H1 (cell line): Measurements from ENCODE around the gene FAM209B. TPM values are rescaled to one million over a fixed set of nuclear protein-coding genes. Genes with fewer than 3 reads are reported as not detected.

Experiments
- ASH2L ChIP-seq: fragments of 200-600, 300-600 bp; sonication (generic); IDR thresholded peaks from one replicate; pipeline ENCODE4 v1.7.1; 2017; ENCODE audit warnings: low read length
- CBX5 ChIP-seq: fragments of 300-800, 300-1000 bp; sonication (generic); IDR thresholded peaks from 2 replicates; pipeline ENCODE4 v1.7.1; 2016; ENCODE audit warnings: antibody characterized with exemption, low read length, low read depth
- CHD1 ChIP-seq: IDR thresholded peaks from 2 replicates; pipeline ENCODE4 v1.6.1; 2012; ENCODE audit warnings: low read depth, low read length, improper control_type of control experiment
- CHD7 ChIP-seq: fragments of 300-600 bp; sonication (generic); IDR thresholded peaks from 2 replicates; pipeline ENCODE4 v1.7.1; 2012; ENCODE audit warnings: low read length, moderate library complexity, mild to moderate bottlenecking, inconsistent platforms; ENCODE audit not compliant: insufficient replicate concordance
- GTF2F1 ChIP-seq: IDR thresholded peaks from 2 replicates; pipeline ENCODE4 v1.6.1; 2012; ENCODE audit warnings: low read depth, low read length, improper control_type of control experiment, borderline replicate concordance
- HDAC2 ChIP-seq, 2 experiments: fragments of 300-600 bp in 1 of 2; sonication (generic) in 1 of 2; IDR thresholded peaks; 2 replicates each; pipeline ENCODE4 v1.6.1; 2011 to 2012; ENCODE audit warnings: low read depth in 2 of 2, low read length in 2 of 2, mild to moderate bottlenecking in 2 of 2, moderate library complexity in 2 of 2, borderline replicate concordance in 1 of 2, inconsistent platforms in 1 of 2
- KDM5A ChIP-seq: fragments of 200-600 bp; IDR thresholded peaks from 2 replicates; pipeline ENCODE4 v1.7.1; 2012; ENCODE audit warnings: mild to moderate bottlenecking, low read length, inconsistent platforms, mixed read lengths
- RBBP5 ChIP-seq: IDR thresholded peaks from 2 replicates; pipeline ENCODE4 v1.7.1; 2012; ENCODE audit warnings: low read depth, mild to moderate bottlenecking, inconsistent platforms, low read length, moderate library complexity, borderline replicate concordance
- RFX5 ChIP-seq: IDR thresholded peaks from 2 replicates; pipeline ENCODE4 v1.6.1; 2011; ENCODE audit warnings: low read depth, low read length, improper control_type of control experiment, borderline replicate concordance
- SAP30 ChIP-seq: fragments of 300-600 bp; sonication (generic); IDR thresholded peaks from 2 replicates; pipeline ENCODE4 v1.7.1; 2012; ENCODE audit warnings: low read length, moderate library complexity, mild to moderate bottlenecking, inconsistent platforms; ENCODE audit not compliant: insufficient read depth, insufficient replicate concordance
- polyA plus RNA-seq, 7 experiments: library from polyadenylated mRNA; depleted of rRNA in 3 of 7; stranded (reverse) in 5 of 7; unstranded in 2 of 7; fragments of >200 nt in 5 of 7; fragments of 200-250 nt in 2 of 7; gene quantifications; 1 replicate in 5 of 7; 2 replicates in 1 of 7; 4 replicates in 1 of 7; pipeline versions ENCODE4 v1.2.1 to v1.2.3, GENCODE V29; 2011 to 2013; ENCODE audit warnings: missing spikeins in 2 of 7, mixed read lengths in 2 of 7
- total RNA-seq: library from RNA; stranded (reverse); fragmentation: NEBNext Ultra II Directional; extraction: Animal tissue kit (Norgen Biotek cat#: 25700); gene quantifications from 2 replicates; pipeline ENCODE4 v1.2.1, GENCODE V29; 2021

FAM209B gene
- total and polyA plus RNA-seq, 2 of the 8 experiments (the other 6 are each of a cell fraction or from before 2014, with no cell fraction given): 0.29 TPM; not detected in 1

DNA sequence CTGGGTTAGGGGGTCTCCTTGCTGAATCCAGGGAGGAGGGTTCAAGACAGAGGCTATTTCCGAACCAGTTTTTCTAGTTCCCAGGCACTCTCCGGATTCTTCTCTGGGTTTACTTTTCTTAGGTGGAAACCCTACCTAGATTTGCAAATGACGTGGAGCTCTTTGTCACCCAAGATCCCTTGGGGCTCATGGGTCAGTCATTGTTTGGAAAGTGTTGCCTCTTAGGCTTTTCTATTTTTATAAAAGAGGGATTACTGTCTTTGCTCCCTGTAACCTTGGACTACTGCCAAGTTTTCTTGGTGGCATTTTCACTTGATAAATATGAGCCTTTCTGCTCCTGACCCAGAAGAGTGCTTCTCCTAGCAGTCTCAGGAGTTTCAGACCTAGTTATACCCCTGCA, 33.6 kb downstream of the FAM209B start (continued):
- TF ChIP-seq CHD7: no peak
- no peak for TF ChIP-seq CBX5
- no peak for TF ChIP-seq HDAC2 (IDR thresholded peaks at IDR 0.05; ENCODE audit: borderline replicate concordance in 1 of 2, low read depth in 2 of 2, low read length in 2 of 2)
- TF ChIP-seq CHD1: no peak
- TF ChIP-seq RBBP5: no peak
- no peak for TF ChIP-seq SAP30
- TF ChIP-seq KDM5A: no peak
- TF ChIP-seq ASH2L: no peak
- TF ChIP-seq RFX5: no peak
- TF ChIP-seq GTF2F1: no peak
